Activated T-helper 1 cell treated with anti-CD3 and anti-CD28 coated beads, Interleukin-2, amount 50 U/mL, for 16 hours (primary cell): ENCODE results near the gene REPS2.
"Not testable (repeated sequence)": the region's sequence is repeated elsewhere in the genome, so short reads cannot be mapped to it uniquely, and the experiment has no call there.

Experiments used
- DNase-seq, 2 donors: peaks; one replicate each; pipeline ENCODE4 v3.0.0-alpha.2; 2020; ENCODE audit warnings: low read depth in 1 of 2, low spot score in 1 of 2

REPS2 gene

DNA sequence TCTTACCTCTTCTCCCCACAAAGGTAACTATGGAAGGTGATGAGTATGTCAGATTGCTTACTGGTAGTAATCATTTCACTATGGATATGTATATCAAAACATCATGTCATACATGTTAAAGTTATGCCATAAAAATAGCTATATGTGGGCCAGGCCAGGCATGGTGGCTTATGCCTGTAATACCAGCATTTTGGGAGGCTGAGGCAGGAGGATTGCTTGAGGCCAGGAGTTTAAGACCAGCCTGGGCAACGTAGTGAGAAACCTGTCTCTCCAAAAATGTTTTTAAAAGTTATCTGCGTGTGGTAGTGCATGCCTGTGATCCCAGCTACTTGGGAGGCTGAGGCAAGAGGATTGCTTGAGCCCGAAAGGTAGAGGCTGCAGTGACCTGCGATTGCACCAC is 16.2 kb downstream of the REPS2 start:
- not testable (repeated sequence) for DNase-seq

- DNase-seq = no peak
These were observed 16.8 kb downstream of the REPS2 start for GRCh38 chrX:16963216-16963615.

GRCh38 chrX:16964976-16965375 is 18.5 kb downstream of the REPS2 start:
- DNase-seq = not testable (repeated sequence)

GRCh38 chrX:16966752-16967448 is 20.4 kb downstream of the REPS2 start:
- no peak for DNase-seq

DNA sequence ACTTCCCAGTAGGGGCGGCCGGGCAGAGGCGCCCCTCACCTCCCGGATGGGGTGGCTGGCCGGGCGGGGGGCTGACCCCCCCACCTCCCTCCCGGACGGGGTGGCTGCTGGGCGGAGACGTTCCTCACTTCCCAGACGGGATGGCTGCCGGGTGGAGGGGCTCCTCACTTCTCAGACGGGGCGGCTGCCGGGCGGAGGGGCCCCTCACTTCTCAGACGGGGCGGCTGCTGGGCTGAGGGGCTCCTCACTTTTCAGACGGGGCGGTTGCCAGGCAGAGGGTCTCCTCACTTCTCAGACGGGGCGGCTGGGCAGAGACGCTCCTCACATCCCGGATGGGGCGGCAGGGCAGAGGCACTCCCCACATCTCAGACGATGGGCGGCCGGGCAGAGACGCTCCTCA is 22.3 kb downstream of the REPS2 start:
- not testable (repeated sequence) for DNase-seq

DNA sequence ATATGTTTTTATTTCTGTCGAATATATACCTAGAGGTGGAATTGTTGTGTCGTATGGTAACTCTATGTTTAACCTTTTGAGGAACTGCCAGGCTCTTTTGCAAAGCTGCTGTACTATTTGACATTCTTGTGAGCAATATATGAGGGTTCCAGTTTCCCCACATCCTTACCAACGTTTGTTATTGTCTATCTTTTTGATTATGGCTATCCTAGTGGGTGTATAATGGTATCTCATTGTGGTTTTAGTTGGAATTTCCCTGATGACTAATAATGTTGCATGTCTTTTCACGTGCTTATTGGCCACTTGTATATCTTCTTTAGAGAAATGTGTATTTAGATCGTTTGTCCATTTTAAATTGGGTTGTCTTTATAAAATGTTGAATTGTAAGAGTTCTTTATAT is 24.5 kb downstream of the REPS2 start:
- DNase-seq = no peak

GRCh38 chrX:16971694-16972093 is 25.2 kb downstream of the REPS2 start:
- no peak for DNase-seq

GRCh38 chrX:16975233-16975632 is 28.8 kb downstream of the REPS2 start:
- no peak for DNase-seq

- no peak for DNase-seq
These were observed 31.3 kb downstream of the REPS2 start for GRCh38 chrX:16977771-16978170.

DNA sequence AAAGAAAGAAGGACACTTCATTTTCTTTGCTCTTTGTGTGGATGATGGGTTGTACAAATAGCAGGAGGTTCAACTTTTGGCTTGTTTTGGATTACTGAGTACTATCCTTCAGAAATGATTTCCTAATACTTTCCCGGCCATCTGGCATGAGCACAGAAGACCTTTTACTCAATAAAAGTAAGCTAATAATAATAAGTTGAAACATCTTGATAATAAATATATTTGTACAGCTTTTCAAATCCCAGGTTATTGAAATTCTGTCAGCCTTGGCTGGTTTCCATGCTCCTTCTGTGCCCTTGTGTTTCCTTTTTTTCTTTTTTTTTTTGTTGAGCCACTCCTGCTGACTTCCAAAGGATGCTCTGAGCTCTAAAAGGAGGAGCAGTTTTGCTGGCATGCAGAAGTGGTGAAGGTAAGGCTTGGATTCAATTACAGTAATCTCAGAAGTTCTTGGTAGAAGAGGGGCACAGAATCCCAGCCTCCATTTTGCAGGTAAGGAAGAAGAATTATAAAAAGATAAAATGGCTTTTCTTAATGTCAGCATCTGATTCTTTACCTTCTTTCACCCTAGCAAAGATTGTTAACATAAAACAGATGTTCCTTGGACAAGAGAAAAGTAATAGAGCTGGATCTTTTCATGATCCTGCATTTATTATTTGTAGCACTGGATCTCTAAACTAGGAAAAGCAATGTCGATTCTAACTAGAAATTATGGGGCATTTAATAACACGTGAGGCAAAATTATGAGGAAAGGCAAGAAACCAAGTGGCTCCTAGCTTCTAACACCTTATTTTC is 31.9 kb downstream of the REPS2 start:
- no peak for DNase-seq

- DNase-seq = no peak
These were observed 32.8 kb downstream of the REPS2 start for GRCh38 chrX:16979226-16979625.

DNA sequence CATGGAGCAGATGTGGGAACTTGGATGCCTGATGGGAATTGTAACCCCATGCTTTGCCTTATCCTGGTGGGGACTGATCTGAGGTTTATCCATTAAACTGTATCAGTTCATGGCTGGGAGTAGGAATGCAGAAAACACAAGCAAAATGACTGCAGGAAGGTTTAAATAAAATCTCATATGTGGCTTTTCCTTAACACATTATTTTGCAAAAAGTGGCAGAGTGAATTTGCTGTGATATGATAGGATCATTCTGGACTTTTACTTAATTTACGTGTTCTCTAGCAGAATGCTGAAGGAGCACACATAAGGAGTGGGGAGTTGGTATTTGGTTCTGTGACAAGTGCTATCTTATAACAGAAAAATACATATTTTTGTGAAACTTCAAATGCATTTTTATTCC is 34.8 kb downstream of the REPS2 start:
- no peak for DNase-seq

DNA sequence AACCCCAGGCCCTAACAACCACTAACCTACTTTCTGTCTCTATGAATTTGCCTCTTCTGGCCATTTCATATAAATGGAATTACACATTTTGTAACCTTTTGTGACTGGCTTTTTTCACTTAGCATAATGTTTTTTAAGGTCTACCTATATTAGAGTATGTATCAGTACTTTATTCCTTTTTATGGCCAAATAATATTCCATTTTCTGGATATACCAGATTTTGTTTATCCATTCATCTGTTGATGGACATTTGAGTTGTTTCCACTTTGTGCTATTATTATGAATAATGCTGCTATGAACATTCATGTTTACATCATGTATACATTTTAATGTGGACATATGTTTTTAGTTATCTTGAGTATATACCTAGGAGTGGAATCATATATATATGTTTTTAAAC is 35.5 kb downstream of the REPS2 start:
- DNase-seq = no peak

- no peak for DNase-seq
These were observed 36.6 kb downstream of the REPS2 start for GRCh38 chrX:16983051-16983450.

DNA sequence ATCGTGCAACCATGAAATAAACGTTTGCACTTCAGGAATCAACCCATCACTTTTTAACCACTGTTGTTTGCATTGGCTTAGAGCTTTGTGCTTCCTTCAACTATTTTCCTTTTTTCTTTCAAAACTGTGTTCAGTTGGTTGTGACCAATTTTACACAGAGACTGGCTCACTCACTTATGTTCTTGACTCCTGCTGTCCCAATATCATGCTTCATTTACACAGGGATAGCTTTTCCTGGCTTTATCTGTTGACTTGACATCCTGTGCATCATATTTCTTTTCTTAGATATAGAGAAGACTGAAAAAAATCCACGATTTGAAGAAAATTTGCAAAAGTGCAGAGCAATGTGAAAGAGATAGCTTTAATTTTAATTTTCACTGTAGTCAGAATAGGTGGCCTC is 38.8 kb downstream of the REPS2 start:
- no peak for DNase-seq

GRCh38 chrX:16986169-16986568 is 39.7 kb downstream of the REPS2 start:
- DNase-seq = no peak

DNA sequence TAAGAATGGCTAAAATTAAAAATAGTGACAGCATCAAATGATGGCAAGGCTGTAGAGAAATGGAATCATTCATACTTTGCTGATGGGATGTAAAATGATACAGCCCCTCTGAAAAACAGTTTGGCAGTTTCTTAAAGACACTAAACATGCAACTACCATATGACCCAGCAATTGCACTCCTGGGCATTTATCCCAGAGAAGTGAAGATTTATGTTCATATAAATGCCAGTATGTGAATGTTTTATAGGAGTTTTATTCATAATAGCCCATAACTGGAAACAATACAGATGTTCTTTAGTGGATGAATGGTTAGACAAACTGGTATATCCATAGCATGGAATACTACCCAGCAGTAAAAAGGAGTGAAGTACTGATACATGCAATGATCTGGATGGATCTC is 43.3 kb downstream of the REPS2 start:
- no peak for DNase-seq

DNA sequence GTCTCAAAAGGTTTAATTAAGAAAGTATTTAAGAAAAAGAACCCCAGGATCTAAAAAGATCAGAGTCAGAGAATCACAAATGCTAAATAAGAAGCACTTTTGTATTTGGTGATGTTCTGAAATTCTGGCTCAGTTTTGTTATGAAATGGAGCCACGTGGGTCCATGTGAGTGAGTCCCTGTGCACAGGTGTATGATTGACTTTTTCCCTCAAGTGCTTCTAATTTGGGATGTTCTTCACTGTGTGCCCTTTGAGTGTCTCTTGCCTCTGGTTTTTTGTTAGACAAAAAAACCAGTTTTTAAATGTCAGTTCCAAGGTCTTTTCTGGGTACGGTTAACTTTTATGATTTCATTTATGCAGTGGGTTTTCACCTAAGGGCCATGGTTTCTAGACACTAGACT is 44.4 kb downstream of the REPS2 start:
- DNase-seq = no peak

GRCh38 chrX:16992445-16992844 is 46.0 kb downstream of the REPS2 start:
- DNase-seq = no peak

GRCh38 chrX:16992951-16993350 is 46.5 kb downstream of the REPS2 start:
- DNase-seq = no peak

- DNase-seq = no peak
These were observed 47.4 kb downstream of the REPS2 start for GRCh38 chrX:16993791-16994318.

GRCh38 chrX:16994736-16995135 is 48.3 kb downstream of the REPS2 start:
- DNase-seq = no peak
